ENCODE data around the gene POLR2M. TPM values are rescaled to one million over a fixed set of nuclear protein-coding genes. Genes with fewer than 3 reads are reported as not detected.

POLR2M gene
- polyA plus RNA-seq, 1 donor: 96.7 TPM

DNA sequence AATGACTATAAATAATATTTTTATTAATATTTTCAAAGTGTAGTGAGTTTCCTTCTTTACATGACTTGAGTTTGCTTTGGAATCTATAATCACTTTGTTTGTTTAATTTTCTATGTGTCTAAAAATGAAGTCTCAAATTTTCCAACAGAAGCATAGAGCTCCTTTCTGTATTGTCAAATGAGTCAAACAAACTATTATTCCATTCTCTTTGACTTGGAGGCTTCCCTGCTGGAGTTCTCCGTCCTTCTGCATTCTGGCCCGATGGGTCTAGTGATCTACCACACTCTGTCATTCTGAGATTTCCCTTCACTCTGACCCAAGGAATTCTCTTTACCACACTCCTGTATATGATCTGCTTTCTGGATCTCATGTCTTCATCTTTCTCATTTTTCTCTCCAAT lies 30.1 kb downstream of the POLR2M start:
- no peak for DNase-seq

GRCh38 chr15:57738734-57739237 lies 32.3 kb downstream of the POLR2M start:
- no peak for DNase-seq

GRCh38 chr15:57740048-57740447 lies 33.5 kb downstream of the POLR2M start:
- DNase-seq: no peak

DNA sequence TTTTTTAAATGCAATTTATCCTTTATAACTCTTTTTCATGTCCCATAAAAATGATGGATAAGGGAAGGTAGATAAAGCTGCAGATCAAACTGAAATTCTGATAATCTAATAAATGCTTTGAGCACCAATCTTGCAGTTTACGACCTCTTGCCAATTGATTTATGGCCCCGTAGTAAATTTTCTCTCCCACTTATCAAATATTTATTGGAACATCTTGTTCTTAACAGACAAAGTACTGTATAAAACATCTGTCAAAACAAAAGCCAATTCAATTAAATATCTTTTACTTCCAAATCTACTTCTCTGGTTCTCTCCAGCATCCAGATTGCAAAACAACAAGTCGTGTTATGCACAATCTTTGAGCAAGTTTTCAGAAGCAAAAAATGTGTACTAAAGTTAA lies 34.6 kb downstream of the POLR2M start:
- DNase-seq: no peak

DNA sequence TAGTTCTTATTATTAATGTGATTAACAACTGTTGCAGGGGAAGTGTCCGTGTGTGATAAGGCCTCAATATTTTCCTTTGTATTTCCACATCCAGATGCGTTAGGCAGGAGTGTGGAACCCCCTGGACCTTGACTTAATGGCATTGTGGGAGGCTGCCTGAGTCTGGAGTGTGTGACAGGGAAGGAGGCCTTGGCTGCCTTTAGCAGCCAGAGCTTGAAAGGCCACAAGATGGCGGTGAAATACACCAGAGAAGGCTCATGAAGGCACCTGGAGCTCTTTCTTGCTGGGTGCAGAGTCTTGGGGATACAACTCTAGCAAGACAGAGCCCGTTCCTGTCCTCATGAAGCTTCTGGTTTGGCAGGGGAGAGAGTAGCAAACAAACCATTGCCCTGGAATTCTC lies 36.9 kb downstream of the POLR2M start:
- DNase-seq: no peak

- no peak for DNase-seq
These were observed 40.3 kb downstream of the POLR2M start for GRCh38 chr15:57746786-57747185.

DNA sequence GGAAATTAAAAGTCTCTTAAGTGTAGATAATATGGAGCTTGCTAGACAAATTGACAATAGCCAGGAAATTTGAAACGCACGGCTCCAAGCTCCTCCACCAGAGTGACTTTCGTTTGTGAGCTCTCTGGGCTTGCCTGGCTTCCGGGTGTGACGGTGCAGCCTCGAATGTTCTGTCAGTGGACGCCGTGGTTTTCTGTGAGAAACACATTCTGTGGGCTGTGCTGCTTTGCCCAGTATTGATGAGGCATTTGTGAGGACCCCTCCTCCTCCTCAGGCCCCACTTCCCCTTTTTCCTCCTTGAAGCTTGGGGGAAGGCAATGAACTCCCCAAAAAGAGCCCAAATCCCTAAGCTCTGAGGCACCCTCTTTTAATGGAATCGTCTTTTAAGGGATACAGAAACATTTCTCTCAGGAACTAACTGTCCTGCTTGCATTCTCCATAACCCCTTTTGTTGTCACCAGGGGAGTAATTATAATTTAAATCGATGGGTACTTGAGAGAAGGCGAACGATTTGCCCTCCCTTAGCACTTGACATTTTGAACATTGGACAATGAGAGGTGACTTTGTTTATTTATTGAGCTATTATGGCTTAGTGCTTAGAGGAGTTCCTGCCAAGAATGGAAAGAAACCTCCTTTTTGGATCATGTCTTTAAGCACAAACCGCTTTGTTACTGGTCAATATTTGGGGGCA lies 40.8 kb downstream of the POLR2M start:
- DNase-seq: no peak

GRCh38 chr15:57751177-57751800 lies 44.8 kb downstream of the POLR2M start:
- DNase-seq: peak; percentile 50

DNA sequence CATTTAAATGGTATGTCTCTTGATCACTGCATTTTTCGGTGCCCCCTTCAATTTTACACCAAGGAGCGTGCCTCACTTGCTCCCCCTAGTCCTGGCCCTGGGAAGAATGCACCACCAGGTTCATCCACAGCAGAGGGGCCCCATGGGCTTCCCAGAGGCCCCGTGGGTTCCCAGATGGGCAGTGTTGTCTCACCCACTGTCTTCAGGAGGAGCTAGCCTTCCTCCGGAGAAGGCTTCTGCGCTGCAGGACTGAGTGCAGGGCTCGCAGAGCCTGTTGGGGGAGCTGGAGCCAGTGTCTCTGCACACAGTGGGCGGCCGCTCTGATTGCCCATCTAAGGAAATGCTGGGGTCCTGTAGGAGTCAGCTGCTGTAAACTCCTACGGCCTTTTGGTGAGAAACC lies 45.9 kb downstream of the POLR2M start:
- DNase-seq: peak; percentile 50

- no peak for DNase-seq
These were observed 46.3 kb downstream of the POLR2M start for GRCh38 chr15:57752840-57753239.

DNA sequence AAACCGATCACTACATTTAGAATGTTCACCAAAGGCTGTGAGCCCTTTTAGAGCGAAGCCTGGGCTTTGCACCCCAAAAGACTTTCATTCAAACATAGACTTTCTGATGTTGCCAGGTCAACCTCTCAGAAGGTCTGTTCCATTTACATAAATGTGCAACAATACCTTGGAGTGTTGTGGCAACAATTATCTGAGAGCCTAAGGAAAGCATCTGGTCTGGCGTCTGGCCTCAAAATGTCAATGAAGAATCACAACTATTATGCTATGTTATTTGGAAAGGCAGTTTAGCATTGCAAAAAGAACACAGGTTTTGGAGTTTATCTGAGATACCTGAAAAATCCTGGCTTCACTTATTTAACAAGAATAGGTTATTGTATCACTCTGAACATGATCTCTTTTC lies 50.0 kb downstream of the POLR2M start:
- no peak for DNase-seq

DNA sequence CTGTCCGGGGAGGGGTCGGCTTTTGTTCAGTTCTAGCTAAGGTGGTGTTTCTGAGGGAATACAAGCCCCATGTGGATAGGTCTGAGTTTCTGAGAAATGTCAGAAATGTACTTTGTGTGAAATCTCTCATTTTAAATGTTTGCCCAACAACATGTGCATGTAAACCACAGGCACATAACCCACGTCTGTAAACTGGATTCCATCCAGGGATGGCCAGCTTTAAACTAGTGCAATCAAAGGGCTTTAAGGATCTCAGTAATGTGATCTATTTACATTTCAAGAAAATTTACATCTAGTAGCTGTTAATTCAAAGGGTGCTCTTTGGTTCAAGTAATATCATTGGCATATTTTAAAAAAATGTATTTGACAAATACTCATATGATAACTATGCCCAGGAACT lies 52.0 kb downstream of the POLR2M start:
- DNase-seq: no peak

GRCh38 chr15:57761562-57761961 lies 55.0 kb downstream of the POLR2M start:
- no peak for DNase-seq

DNA sequence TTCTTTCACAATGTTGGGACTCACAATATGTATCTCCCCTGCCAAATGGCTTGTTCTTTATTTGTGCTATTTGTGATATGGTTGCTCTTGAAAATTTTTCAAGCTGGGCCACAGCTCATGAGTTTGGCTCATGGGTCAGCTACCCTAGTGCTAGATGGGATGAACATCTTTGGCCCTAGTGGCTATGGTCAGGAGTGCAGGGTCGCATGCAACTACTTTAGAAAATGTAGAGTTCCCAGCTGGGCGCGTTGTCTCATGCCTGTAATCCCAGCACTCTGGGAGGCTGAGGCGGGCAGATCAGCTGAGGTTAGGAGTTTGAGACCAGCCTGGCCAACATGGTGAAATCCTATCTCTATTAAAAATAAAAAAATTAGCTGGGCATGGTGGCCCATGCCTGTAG lies 55.8 kb downstream of the POLR2M start:
- DNase-seq: no peak

GRCh38 chr15:57763176-57763964 lies 56.9 kb downstream of the POLR2M start:
- no peak for DNase-seq

Other genes starting within 250 kb of the POLR2M start
- gene MYZAP, start 114.8 kb upstream of the POLR2M start, polyA plus RNA-seq (ENCODE audit: insufficient read length): 5.3 TPM

Data from left kidney (tissue), 2 donors.